Measurements from ENCODE around the gene TMEM80. TPM values are rescaled to one million over a fixed set of nuclear protein-coding genes. Genes with fewer than 3 reads are reported as not detected.

TMEM80 gene
- total and polyA plus RNA-seq, 10 of the 15 experiments (the other 5 are each of a cell fraction or from before 2014, with no cell fraction given): 6.7 to 30.9 (median 20.7) TPM

DNA sequence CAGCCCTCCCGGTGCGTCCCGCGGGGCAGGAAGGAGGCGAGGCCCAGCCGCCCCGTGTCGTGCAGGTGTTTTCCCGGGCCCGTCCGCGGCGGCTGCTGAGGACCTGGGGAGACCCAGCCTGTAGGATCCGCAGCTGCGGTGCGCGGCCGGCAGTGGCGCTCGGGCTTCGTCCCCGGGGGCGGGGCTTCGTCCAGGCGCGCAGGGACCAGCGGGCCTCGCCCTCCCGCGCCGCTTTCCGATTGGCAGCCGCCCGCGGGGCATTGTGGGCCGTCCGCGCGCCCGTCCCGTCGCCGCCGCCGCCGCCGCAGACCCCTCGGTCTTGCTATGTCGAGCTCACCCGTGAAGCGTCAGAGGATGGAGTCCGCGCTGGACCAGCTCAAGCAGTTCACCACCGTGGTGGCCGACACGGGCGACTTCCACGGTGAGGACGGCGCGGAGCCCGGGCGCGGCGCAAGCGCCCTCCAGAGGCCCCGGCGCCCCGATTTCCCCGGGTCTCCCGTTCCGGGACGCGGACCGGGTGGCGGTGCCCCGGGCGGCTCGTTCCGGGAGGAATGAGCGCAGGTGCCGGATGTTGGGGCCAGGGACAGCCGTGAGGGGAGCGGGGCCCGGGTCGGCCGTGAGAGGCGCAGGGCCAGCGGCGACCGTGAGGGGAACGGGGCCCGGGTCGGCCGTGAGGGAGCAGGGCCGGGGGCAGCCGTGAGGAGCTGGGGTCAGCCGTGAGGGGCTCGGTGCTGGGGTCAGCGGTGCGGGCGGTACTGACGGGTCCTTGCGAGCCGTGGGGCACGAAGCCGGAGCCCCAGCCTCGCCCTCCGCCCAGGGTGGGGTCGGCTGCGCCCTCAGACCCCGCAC is 51.8 kb downstream of the TMEM80 start, which contains the start of gene TALDO1 (continued):
- TF ChIP-seq FOXK2 (IDR thresholded peaks at IDR 0.05) (no peak), SPI1 (IDR thresholded peaks at IDR 0.05; ENCODE audit: borderline replicate concordance, insufficient read depth, low read depth, low read length) (no peak), ETV6 (conservative IDR thresholded peaks at IDR 0.05 in 1 of 2, IDR thresholded peaks at IDR 0.05 in 1 of 2; ENCODE audit: borderline replicate concordance in 1 of 2, low read depth in 1 of 2) (no peak), WRNIP1 (IDR thresholded peaks at IDR 0.05; ENCODE audit: borderline replicate concordance, low read depth, low read length) (no peak), IKZF1 (conservative IDR thresholded peaks at IDR 0.05) (peak; percentile 75), RAD51 (IDR thresholded peaks at IDR 0.05) (no peak), RB1 (IDR thresholded peaks at IDR 0.05; ENCODE audit: borderline replicate concordance) (peak; percentile 90; the same call in 1 of the 2 replicates), IRF4 (IDR thresholded peaks at IDR 0.05; ENCODE audit: low read depth, low read length) (no peak), ZNF274 (IDR thresholded peaks at IDR 0.05; ENCODE audit: insufficient read depth, insufficient read length) (no peak), POLR2AphosphoS2 (IDR thresholded peaks at IDR 0.05; ENCODE audit: low read depth, low read length) (peak; percentile 62), YY1 (IDR thresholded peaks at IDR 0.05; ENCODE audit: low read depth, low read length) (peak; percentile 8; the same call in 1 of the 2 replicates), PAX5 (IDR thresholded peaks at IDR 0.05; ENCODE audit: borderline replicate concordance, low read depth, low read length) (no peak), ATF7 (IDR thresholded peaks at IDR 0.05; ENCODE audit: low read depth) (no peak), EED (IDR thresholded peaks at IDR 0.05; ENCODE audit: low read depth) (no peak; the same call in 1 of the 2 replicates), STAT1 (conservative IDR thresholded peaks at IDR 0.05) (no peak), TAF1 (IDR thresholded peaks at IDR 0.05; ENCODE audit: borderline replicate concordance, low read depth, low read length) (peak; percentile 62; the same call in 1 of the 2 replicates), NBN (IDR thresholded peaks at IDR 0.05) (no peak), ZNF592 (IDR thresholded peaks at IDR 0.05) (no peak), ZBED1 (IDR thresholded peaks at IDR 0.05; ENCODE audit: borderline replicate concordance) (no peak), SIN3A (IDR thresholded peaks at IDR 0.05; ENCODE audit: low read depth, low read length) (peak; percentile 56; the same call in 1 of the 2 replicates)
- TF ChIP-seq, protein P1, sequence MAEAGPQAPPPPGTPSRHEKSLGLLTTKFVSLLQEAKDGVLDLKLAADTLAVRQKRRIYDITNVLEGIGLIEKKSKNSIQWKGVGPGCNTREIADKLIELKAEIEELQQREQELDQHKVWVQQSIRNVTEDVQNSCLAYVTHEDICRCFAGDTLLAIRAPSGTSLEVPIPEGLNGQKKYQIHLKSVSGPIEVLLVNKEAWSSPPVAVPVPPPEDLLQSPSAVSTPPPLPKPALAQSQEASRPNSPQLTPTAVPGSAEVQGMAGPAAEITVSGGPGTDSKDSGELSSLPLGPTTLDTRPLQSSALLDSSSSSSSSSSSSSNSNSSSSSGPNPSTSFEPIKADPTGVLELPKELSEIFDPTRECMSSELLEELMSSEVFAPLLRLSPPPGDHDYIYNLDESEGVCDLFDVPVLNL (IDR thresholded peaks at IDR 0.05; ENCODE audit: low read depth, low read length): peak; percentile 61
- TF ChIP-seq, protein P2, sequence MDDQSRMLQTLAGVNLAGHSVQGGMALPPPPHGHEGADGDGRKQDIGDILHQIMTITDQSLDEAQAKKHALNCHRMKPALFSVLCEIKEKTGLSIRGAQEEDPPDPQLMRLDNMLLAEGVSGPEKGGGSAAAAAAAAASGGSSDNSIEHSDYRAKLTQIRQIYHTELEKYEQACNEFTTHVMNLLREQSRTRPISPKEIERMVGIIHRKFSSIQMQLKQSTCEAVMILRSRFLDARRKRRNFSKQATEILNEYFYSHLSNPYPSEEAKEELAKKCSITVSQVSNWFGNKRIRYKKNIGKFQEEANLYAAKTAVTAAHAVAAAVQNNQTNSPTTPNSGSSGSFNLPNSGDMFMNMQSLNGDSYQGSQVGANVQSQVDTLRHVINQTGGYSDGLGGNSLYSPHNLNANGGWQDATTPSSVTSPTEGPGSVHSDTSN (IDR thresholded peaks at IDR 0.05; ENCODE audit: insufficient replicate concordance, low read depth, low read length): peak; percentile 38

Data from GM12878 (cell line).